ENCODE data around the gene ARRDC2. TPM values are rescaled to one million over a fixed set of nuclear protein-coding genes. Genes with fewer than 3 reads are reported as not detected.
A peak's percentile ranks its signal among the peaks of the same experiment; 100 is the strongest.
"Not testable (repeated sequence)": the region's sequence is repeated elsewhere in the genome, so short reads cannot be mapped to it uniquely, and the experiment has no call there.

The ARRDC2 gene
- total and polyA plus RNA-seq, 2 donors (not counting 1 experiment from before 2014, with no cell fraction given): 131 to 639 TPM

DNA sequence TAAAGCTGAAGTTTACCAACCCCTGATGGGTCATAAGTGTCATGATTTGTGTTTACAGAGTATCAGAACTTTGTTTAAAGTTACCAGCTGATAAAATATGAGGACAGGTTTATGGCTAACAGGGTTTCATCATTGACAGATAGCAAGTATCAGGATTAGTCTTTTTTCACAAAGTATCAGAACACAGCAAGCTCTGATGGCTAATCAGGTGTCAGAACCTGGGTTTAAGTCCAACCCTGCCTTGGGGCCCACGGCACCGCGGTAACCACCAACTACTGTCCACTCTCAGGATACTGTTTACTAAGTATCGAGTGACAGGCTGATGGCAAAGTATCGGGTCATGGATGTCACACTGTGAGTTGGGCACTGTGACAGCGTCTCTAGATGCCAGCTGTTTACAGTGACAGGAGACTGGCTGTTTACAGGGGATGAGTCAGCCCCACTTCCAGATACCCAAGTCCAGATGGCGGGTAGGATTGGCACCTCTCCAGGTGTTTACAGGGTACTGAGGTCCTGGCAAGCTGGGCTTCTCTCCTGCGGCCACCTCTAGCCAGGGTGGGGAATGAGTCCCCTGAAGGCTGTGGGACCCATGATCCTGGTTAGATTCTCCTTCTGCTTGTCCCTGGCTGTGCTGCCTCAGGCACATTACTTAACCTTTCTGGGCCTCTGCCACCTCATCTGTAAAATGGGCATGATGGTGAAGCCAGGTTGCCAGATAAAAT lies 21.8 kb downstream of the ARRDC2 start:
- ChIA-PET CTCF (interaction anchor here (1.3 to 2.7 kb wide), 5 partner anchors 9 to 27 kb away, joined by 3 to 15 read pairs (median 8); partner anchors contain the start of gene ARRDC2), POLR2A (interaction anchor here (0.6 to 2.5 kb wide), 7 partner anchors 8 to 422 kb away, joined by 3 to 16 read pairs (median 4); no protein-coding TSS in a partner anchor)
- DNase-seq (no peak), ATAC-seq (ENCODE audit: low read depth) (no peak)
- Histone ChIP-seq H3K27me3 (replicated peaks in 1 of 4; ENCODE audit: control extremely low read depth in 1 of 4, control insufficient read depth in 3 of 4, insufficient read depth in 4 of 4, low read length in 3 of 4) (no peaks in the 10 kb centered on the region), H3K4me2 (replicated peaks; ENCODE audit: low read depth, low read length, poor library complexity, severe bottlenecking) (no peak overlapping the region), H3K4me3 (ENCODE audit: control extremely low read depth in 1 of 5, extremely low read depth in 1 of 5, insufficient read depth in 1 of 5, low read depth in 2 of 5, low read length in 4 of 5) (no peak overlapping the region), H4K20me1 (ENCODE audit: control insufficient read depth, insufficient read depth, low read length, poor library complexity, severe bottlenecking) (no peaks in the 10 kb centered on the region), H3K9me3 (ENCODE audit: control extremely low read depth in 1 of 3, control insufficient read depth in 2 of 3, insufficient read depth in 1 of 3, low read length in 2 of 3) (no peaks in the 10 kb centered on the region), H3K4me1 (ENCODE audit: control insufficient read depth in 2 of 2, insufficient read depth in 2 of 2, low read length in 2 of 2) (peaks cover 12 to 18% of the 10 kb centered on the region in 2 donors), H3K27ac (ENCODE audit: low read length in 2 of 2) (no peak overlapping the region), H3K9ac (ENCODE audit: low read length) (no peak overlapping the region), H3K79me2 (ENCODE audit: control insufficient read depth, insufficient read depth, low read length) (no peaks in the 10 kb centered on the region), H2AFZ (ENCODE audit: insufficient read depth, low read depth, low read length, poor library complexity, severe bottlenecking) (no peak overlapping the region), H3K36me3 (replicated peaks in 1 of 2; ENCODE audit: control extremely low read depth in 1 of 2, control insufficient read depth in 1 of 2, extremely low read depth in 1 of 2, insufficient read depth in 2 of 2, low read length in 1 of 2) (no peaks in the 10 kb centered on the region)
- TF ChIP-seq EZH2 (IDR thresholded peaks at IDR 0.05; ENCODE audit: borderline replicate concordance, insufficient read depth, low read depth, low read length, poor library complexity, severe bottlenecking) (no peak), CTCF (IDR thresholded peaks at IDR 0.05) (no peak)
- peaks cover 33% of the 10 kb centered on the region for H3K4me1 Mint-ChIP-seq
- H3K4me3 Mint-ChIP-seq: no peak overlapping the region
- H3K27ac Mint-ChIP-seq: peak overlapping the region; percentile 46
- WGBS (ENCODE audit: insufficient coverage): 89% methylated on average over 8 of the region's 8 CpGs
- no peaks in the 10 kb centered on the region for H3K27me3 Mint-ChIP-seq
- H3K9me3 Mint-ChIP-seq (ENCODE audit: insufficient read depth): no peaks in the 10 kb centered on the region
- intact Hi-C loops (cut with micrococcal nuclease): no loop called here

DNA sequence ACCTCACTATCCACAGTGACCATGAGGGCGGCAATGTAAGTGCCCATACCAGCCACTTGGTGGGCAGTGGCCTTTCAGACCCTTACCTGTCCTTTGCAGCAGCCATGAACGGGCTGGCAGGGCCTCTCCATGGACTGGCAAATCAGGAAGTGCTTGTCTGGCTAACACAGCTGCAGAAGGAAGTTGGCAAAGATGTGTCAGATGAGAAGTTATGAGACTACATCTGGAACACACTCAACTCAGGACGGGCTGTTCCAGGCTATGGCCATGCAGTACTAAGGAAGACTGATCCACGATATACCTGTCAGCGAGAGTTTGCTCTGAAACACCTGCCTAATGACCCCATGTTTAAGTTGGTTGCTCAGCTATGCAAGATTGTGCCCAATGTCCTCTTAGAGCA lies 23.4 kb downstream of the ARRDC2 start:
- H3K27me3 ChIP-seq (replicated peaks in 1 of 4; ENCODE audit: control extremely low read depth in 1 of 4, control insufficient read depth in 3 of 4, insufficient read depth in 4 of 4, low read length in 3 of 4); H3K27me3 Mint-ChIP-seq; H3K9ac ChIP-seq (ENCODE audit: low read length); H3K36me3 ChIP-seq (replicated peaks in 1 of 2; ENCODE audit: control extremely low read depth in 1 of 2, control insufficient read depth in 1 of 2, extremely low read depth in 1 of 2, insufficient read depth in 2 of 2, low read length in 1 of 2); intact Hi-C loops (cut with micrococcal nuclease); H3K4me3 ChIP-seq (ENCODE audit: control extremely low read depth in 1 of 5, extremely low read depth in 1 of 5, insufficient read depth in 1 of 5, low read depth in 2 of 5, low read length in 4 of 5); H3K9me3 ChIP-seq (ENCODE audit: control extremely low read depth in 1 of 3, control insufficient read depth in 2 of 3, insufficient read depth in 1 of 3, low read length in 2 of 3); H3K4me1 ChIP-seq (ENCODE audit: control insufficient read depth in 2 of 2, insufficient read depth in 2 of 2, low read length in 2 of 2); H3K4me2 ChIP-seq (replicated peaks; ENCODE audit: low read depth, low read length, poor library complexity, severe bottlenecking); H4K20me1 ChIP-seq (ENCODE audit: control insufficient read depth, insufficient read depth, low read length, poor library complexity, severe bottlenecking); H3K79me2 ChIP-seq (ENCODE audit: control insufficient read depth, insufficient read depth, low read length); H3K9me3 Mint-ChIP-seq (ENCODE audit: insufficient read depth): not testable (repeated sequence)
- Mint-ChIP-seq H3K27ac (peak overlapping the region; percentile 89), H3K4me1 (peaks cover 27% of the 10 kb centered on the region), H3K4me3 (peak overlapping the region; percentile 8)
- CTCF ChIA-PET: interaction anchor here (1.1 to 1.2 kb wide), 2 partner anchors 26 to 137 kb away, joined by 3 to 4 read pairs; no protein-coding TSS in a partner anchor
- Histone ChIP-seq H3K27ac (ENCODE audit: low read length in 2 of 2) (peak overlapping the region in 1 of 2 donors; percentile 24), H2AFZ (ENCODE audit: insufficient read depth, low read depth, low read length, poor library complexity, severe bottlenecking) (peak overlapping the region; percentile 60)
- peak; percentile 39 for DNase-seq
- ATAC-seq (ENCODE audit: low read depth): peak; percentile 53
- 38% methylated on average over 5 of the region's 5 CpGs for WGBS (ENCODE audit: insufficient coverage)
- POLR2A ChIA-PET: interaction anchor here (0.6 to 2.5 kb wide), 5 partner anchors 7 to 14 kb away, joined by 3 to 10 read pairs (median 6); no protein-coding TSS in a partner anchor

GRCh38 chr19:18032102-18032501 lies 24.1 kb downstream of the ARRDC2 start:
- H3K9me3 ChIP-seq (ENCODE audit: control extremely low read depth in 1 of 3, control insufficient read depth in 2 of 3, insufficient read depth in 1 of 3, low read length in 2 of 3); H3K27ac ChIP-seq (ENCODE audit: low read length in 2 of 2); intact Hi-C loops (cut with micrococcal nuclease); ATAC-seq (ENCODE audit: low read depth); H3K4me3 ChIP-seq (ENCODE audit: control extremely low read depth in 1 of 5, extremely low read depth in 1 of 5, insufficient read depth in 1 of 5, low read depth in 2 of 5, low read length in 4 of 5); H4K20me1 ChIP-seq (ENCODE audit: control insufficient read depth, insufficient read depth, low read length, poor library complexity, severe bottlenecking); H3K79me2 ChIP-seq (ENCODE audit: control insufficient read depth, insufficient read depth, low read length); H3K27me3 Mint-ChIP-seq; H3K4me1 ChIP-seq (ENCODE audit: control insufficient read depth in 2 of 2, insufficient read depth in 2 of 2, low read length in 2 of 2); H3K27me3 ChIP-seq (replicated peaks in 1 of 4; ENCODE audit: control extremely low read depth in 1 of 4, control insufficient read depth in 3 of 4, insufficient read depth in 4 of 4, low read length in 3 of 4); H3K36me3 ChIP-seq (replicated peaks in 1 of 2; ENCODE audit: control extremely low read depth in 1 of 2, control insufficient read depth in 1 of 2, extremely low read depth in 1 of 2, insufficient read depth in 2 of 2, low read length in 1 of 2); H3K4me3 Mint-ChIP-seq; H2AFZ ChIP-seq (ENCODE audit: insufficient read depth, low read depth, low read length, poor library complexity, severe bottlenecking); H3K9me3 Mint-ChIP-seq (ENCODE audit: insufficient read depth); H3K9ac ChIP-seq (ENCODE audit: low read length); H3K4me2 ChIP-seq (replicated peaks; ENCODE audit: low read depth, low read length, poor library complexity, severe bottlenecking); DNase-seq: not testable (repeated sequence)
- Mint-ChIP-seq H3K4me1 (peaks cover 23% of the 10 kb centered on the region), H3K27ac (peak overlapping the region; percentile 41)
- POLR2A ChIA-PET: interaction anchor here (1.2 to 2.5 kb wide), 3 partner anchors 8 to 13 kb away, joined by 3 to 6 read pairs (median 6); no protein-coding TSS in a partner anchor
- CTCF ChIA-PET: interaction anchor here (0.7 kb wide), 1 partner anchor 26 kb away, joined by 3 read pairs; no protein-coding TSS in a partner anchor
- 100% methylated on average over 2 of the region's 2 CpGs for WGBS (ENCODE audit: insufficient coverage)

All from B cell (primary cell).